HG03280 (cell line): ENCODE data around the gene CUEDC1.

Source experiments
- ATAC-seq: cut with Tn5 transposase; IDR thresholded peaks from one replicate; pipeline ENCODE4 v1.9.1; 2021; ENCODE audit warnings: mild to moderate bottlenecking, moderate library complexity; ENCODE audit not compliant: unreplicated experiment

The CUEDC1 gene

DNA sequence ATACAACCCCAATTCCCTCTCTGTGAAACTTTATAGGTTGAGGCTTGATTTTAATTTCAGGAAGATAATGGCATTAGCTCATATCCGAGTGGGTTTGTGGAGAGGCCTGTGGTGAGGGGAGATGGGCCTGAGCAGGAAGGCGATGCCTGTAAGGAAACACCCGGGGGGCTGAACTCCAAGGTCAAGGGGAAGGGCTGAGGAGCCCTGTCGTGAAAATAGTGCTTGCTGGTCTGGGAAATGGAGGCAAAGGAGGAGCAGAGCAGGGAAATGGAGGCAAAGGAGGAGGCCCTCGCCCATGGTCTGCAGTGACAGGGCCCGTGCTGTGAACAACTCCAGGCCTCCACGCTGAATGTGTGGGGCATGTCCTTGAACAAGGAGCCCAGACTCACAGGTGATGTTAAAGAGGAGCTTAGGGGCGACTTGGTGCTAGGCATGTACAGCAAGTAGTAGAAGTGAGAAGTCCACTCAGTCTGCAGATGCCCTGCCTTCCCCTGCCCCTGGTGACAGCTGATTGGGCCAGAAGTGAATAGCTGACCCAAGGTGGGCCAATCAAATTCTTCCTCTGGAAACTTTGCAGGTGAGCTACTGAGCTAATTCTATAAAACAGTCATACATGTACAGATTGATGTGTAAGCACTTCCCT, 143.5 kb downstream of the CUEDC1 start:
- ATAC-seq, result no peak
